Spinal cord (tissue), 10 donors: ENCODE measurements around the gene UBL4B. TPM values are rescaled to one million over a fixed set of nuclear protein-coding genes. Genes with fewer than 3 reads are reported as not detected.

ENCODE experiments used
- DNase-seq, 6 donors: peaks; one replicate each; pipeline versions ENCODE4 v3.0.0 to v3.0.0-alpha.2; 2013 to 2015; ENCODE audit warnings: low spot score in 6 of 6, low read depth in 4 of 6
- H3K27ac ChIP-seq: one replicate; pipeline ENCODE4 v1.5.1; 2013; ENCODE audit warnings: low read depth, low read length, control low read depth
- H3K27me3 ChIP-seq: one replicate; pipeline ENCODE4 v1.6.1; 2013; ENCODE audit warnings: low read length; ENCODE audit not compliant: control insufficient read depth, insufficient read depth
- H3K36me3 ChIP-seq: one replicate; pipeline ENCODE4 v1.6.1; 2013; ENCODE audit warnings: low read length; ENCODE audit not compliant: control insufficient read depth, insufficient read depth
- H3K4me1 ChIP-seq: one replicate; pipeline ENCODE4 v1.6.1; 2013; ENCODE audit warnings: low read length; ENCODE audit not compliant: control insufficient read depth, insufficient read depth
- H3K4me3 ChIP-seq: one replicate; pipeline ENCODE4 v1.5.1; 2013; ENCODE audit warnings: low read depth, low read length, control low read depth
- H3K9me3 ChIP-seq: one replicate; pipeline ENCODE4 v1.6.1; 2013; ENCODE audit warnings: low read length; ENCODE audit not compliant: control insufficient read depth, insufficient read depth
- WGBS: methylation state at CpG from one replicate; pipeline ENCODE4 v1.1.5; 2013; ENCODE audit warnings: missing lambda C conversion rate; ENCODE audit not compliant: insufficient coverage; 5-methylcytosine and 5-hydroxymethylcytosine counted together
- polyA plus RNA-seq, 2 donors: library from polyadenylated mRNA; unstranded; fragments of 120-200 nt; gene quantifications; one replicate each; pipeline ENCODE4 v1.2.1, GENCODE V29; 2013; ENCODE audit not compliant: insufficient read length in 2 of 2
- total RNA-seq, 2 donors: library from RNA; depleted of rRNA in 1 of 2; stranded (reverse); fragments of 120-200 nt in 1 of 2; fragments of >200 nt in 1 of 2; gene quantifications; one replicate each; pipeline versions ENCODE4 v1.2.3 to v1.2.4, GENCODE V29; 2013 to 2014
- donor health status: healthy.

Gene UBL4B
- total and polyA plus RNA-seq, 4 donors, result 0.50 TPM; not detected in 3

DNA sequence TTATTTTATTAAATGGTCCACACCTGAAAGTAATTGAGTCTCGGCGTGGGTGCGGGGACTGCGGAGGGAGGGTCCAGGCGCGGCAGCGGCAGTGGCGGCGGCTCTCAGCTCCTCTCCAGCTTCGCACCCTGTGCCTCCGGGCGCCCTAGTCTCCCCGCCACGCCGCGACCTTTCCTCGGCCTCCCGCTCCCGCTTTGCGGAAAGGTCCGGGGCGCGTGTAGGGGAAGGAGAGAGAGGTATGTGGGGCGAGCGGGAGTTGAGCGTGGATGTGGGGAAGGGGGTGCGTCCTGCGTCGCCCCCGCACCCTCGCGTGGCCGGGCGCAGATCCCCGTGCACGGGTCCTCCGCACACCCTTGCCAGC lies 28.4 kb upstream of the UBL4B start:
- H3K27me3 ChIP-seq, result peaks cover 72% of the 10 kb centered on the region
- no peak overlapping the region for H3K27ac ChIP-seq
- whole genome bisulfite sequencing, result under 1% methylated on average over 37 of the region's 37 CpGs
- no peaks in the 10 kb centered on the region for H3K9me3 ChIP-seq
- peaks cover 12% of the 10 kb centered on the region for H3K4me1 ChIP-seq
- peak overlapping the region; percentile 24 for H3K4me3 ChIP-seq
- DNase-seq, result peak in 1 of 6 donors; percentile 19
- H3K36me3 ChIP-seq, result no peaks in the 10 kb centered on the region

GRCh38 chr1:110084227-110085078 lies 27.8 kb upstream of the UBL4B start:
- Histone ChIP-seq H3K27me3 (peaks cover 73% of the 10 kb centered on the region), H3K36me3 (no peaks in the 10 kb centered on the region), H3K27ac (no peak overlapping the region)

DNA sequence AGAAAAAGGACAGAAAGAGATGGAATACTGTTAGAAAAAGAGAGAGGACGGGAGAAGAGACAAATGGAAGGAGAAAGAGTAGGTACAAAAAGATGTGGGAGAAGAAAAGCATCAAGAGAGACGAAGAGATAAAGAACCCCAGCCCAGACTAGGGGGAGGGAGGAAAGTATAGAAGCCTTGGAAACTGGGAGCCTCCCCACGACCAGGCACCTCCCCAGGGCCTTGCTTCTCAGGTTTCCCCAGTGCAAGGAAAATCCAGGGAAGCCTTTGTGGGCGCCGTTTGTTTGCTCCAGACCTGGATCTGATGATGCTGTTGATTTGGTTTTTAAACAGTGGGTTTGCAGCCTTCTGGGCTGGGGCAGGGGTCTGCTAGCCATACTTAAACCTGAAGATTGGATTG lies 26.6 kb upstream of the UBL4B start:
- H3K36me3 ChIP-seq, result no peaks in the 10 kb centered on the region
- no peak for DNase-seq
- H3K9me3 ChIP-seq, result no peaks in the 10 kb centered on the region
- peaks cover 12% of the 10 kb centered on the region for H3K4me1 ChIP-seq
- 38% methylated on average over 4 of the region's 5 CpGs for WGBS
- H3K27me3 ChIP-seq, result peaks cover 76% of the 10 kb centered on the region
- no peak overlapping the region for H3K27ac ChIP-seq
- H3K4me3 ChIP-seq, result no peak overlapping the region

More at GRCh38 chr1:110084227-110085078, 27.8 kb upstream of the UBL4B start:
- Histone ChIP-seq H3K4me3 (peak overlapping the region; percentile 24), H3K9me3 (no peaks in the 10 kb centered on the region), H3K4me1 (peaks cover 12% of the 10 kb centered on the region)
- under 1% methylated on average over 65 of the region's 72 CpGs for WGBS
- DNase-seq, result peak in 2 of 6 donors; percentile 55 to 72

DNA sequence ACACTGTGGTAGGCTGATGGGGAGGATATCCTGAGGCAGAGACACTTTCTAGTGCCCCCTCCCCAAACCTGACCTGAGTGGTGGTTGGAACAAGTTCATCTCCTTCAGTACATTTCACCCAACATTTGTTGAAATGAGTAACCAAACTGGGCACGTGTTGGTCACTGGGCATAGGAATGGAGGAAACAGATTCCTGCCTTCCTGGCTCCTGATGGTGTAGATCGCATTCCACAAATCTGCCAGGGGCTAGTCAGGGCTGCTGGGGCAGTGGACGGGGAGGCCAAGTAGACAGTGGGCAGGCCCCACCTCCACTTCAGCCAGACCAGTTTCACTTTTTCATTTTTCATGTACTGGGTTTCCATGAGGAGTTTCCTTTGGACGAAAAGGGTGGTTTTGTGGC lies 25.3 kb upstream of the UBL4B start:
- Histone ChIP-seq H3K9me3 (no peaks in the 10 kb centered on the region), H3K27me3 (peaks cover 71% of the 10 kb centered on the region), H3K4me1 (peaks cover 12% of the 10 kb centered on the region), H3K36me3 (no peaks in the 10 kb centered on the region), H3K27ac (no peak overlapping the region), H3K4me3 (no peak overlapping the region)
- WGBS, result 68% methylated on average over 3 of the region's 4 CpGs
- DNase-seq, result no peak

GRCh38 chr1:110087812-110088738 lies 24.2 kb upstream of the UBL4B start:
- peaks cover 60% of the 10 kb centered on the region for H3K27me3 ChIP-seq
- 67% methylated on average over 11 of the region's 15 CpGs for WGBS
- H3K9me3 ChIP-seq, result no peaks in the 10 kb centered on the region
- H3K4me1 ChIP-seq, result peaks cover 12% of the 10 kb centered on the region
- no peaks in the 10 kb centered on the region for H3K36me3 ChIP-seq
- peak in 2 of 6 donors; percentile 64 for DNase-seq
- H3K4me3 ChIP-seq, result no peak overlapping the region
- no peak overlapping the region for H3K27ac ChIP-seq

DNA sequence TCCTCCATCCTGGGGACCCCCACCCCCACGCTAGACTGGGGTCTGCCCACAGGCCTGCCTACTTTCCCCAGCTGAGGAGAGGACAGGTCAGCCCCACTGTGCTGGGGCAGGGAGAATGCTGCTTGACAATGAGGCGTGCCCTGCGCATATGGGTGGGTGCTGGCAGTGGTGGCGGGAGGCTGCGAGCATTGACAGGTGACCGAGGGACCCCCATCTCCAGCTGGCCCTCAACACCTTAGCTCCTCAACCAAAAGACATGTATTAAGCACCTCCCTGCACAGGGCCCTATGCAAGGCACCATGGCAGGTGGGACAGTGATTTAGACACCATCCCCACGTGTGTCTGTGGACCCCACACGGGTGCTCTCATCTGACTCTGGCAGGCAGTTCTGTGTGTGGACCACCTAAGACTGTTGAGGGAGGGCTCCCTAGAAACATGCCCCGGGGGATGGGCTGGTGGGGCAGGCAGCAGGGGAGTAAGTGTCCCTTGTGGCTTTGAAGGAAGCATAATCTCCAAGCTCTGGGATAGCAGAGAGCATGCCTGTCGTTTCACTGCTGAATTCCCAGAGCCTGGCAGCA lies 23.4 kb upstream of the UBL4B start:
- H3K9me3 ChIP-seq, result no peaks in the 10 kb centered on the region
- DNase-seq, result no peak
- peaks cover 55% of the 10 kb centered on the region for H3K27me3 ChIP-seq
- 86% methylated on average over 9 of the region's 10 CpGs for WGBS
- no peak overlapping the region for H3K27ac ChIP-seq
- peaks cover 9% of the 10 kb centered on the region for H3K4me1 ChIP-seq
- no peaks in the 10 kb centered on the region for H3K36me3 ChIP-seq
- no peak overlapping the region for H3K4me3 ChIP-seq

- Histone ChIP-seq H3K4me3 (no peak overlapping the region), H3K9me3 (no peaks in the 10 kb centered on the region), H3K36me3 (no peaks in the 10 kb centered on the region), H3K27me3 (peaks cover 52% of the 10 kb centered on the region), H3K27ac (no peak overlapping the region), H3K4me1 (peaks cover under 1% of the 10 kb centered on the region)
- WGBS, result 58% methylated on average over 4 of the region's 7 CpGs
- no peak for DNase-seq
These were observed 22.5 kb upstream of the UBL4B start for GRCh38 chr1:110089561-110090275.

DNA sequence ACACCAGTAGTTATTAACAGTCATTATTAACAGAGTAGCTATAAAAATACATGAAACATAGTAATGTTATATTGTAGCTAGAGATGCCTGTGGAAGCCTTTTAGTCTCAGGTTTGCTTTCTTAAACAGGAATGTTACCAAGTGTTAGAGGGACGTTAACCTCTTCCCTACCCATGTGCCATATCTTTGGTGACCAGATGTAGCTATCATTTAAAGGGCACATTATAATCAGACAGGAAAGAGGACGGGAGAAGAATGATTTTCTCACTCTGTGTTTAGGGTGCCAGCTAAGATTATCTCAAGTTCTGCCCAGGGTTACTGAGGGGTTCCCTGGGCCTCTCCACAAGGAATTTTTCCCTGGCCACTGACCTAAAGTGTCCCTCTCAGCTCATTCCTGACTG lies 20.9 kb upstream of the UBL4B start:
- no peak overlapping the region for H3K4me3 ChIP-seq
- no peak overlapping the region for H3K27ac ChIP-seq
- H3K36me3 ChIP-seq, result no peaks in the 10 kb centered on the region
- no peaks in the 10 kb centered on the region for H3K9me3 ChIP-seq
- WGBS, result 100% methylated on average over 1 of the region's 2 CpGs
- peaks cover 37% of the 10 kb centered on the region for H3K27me3 ChIP-seq
- no peaks in the 10 kb centered on the region for H3K4me1 ChIP-seq
- no peak for DNase-seq

DNA sequence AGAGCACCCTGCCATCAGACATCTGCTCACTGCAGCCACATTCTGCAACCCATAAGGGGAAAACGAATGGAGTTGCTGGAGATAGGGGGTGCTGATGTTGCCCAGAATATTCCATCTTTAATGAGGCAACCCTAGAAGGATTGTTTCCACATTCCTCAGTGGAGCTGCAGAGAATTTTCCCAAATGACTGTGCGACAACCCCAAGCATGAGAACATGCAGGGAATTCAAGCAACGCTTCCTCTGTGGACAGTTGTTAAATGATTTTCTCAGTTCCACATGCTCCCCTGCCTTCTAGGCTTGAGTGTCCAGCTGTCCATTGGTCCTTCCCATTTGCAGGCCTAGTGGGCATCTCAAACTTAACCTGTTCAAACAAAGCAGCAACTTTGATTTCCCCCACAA lies 20.5 kb upstream of the UBL4B start:
- peaks cover 33% of the 10 kb centered on the region for H3K27me3 ChIP-seq
- no peak overlapping the region for H3K4me3 ChIP-seq
- H3K4me1 ChIP-seq, result no peaks in the 10 kb centered on the region
- no peak overlapping the region for H3K27ac ChIP-seq
- DNase-seq, result no peak
- no peaks in the 10 kb centered on the region for H3K36me3 ChIP-seq
- 88% methylated on average over 2 of the region's 3 CpGs for WGBS
- H3K9me3 ChIP-seq, result no peaks in the 10 kb centered on the region
